GM20431 (cell line): Measurements from ENCODE around the gene P2RX6.
"Not testable (repeated sequence)": the region's sequence is repeated elsewhere in the genome, so short reads cannot be mapped to it uniquely, and the experiment has no call there.

Experiments used
- in situ Hi-C: fragments of 300-500 bp; cut with MseI, MboI; formaldehyde crosslinking; loops from one replicate; pipeline ENCODE4 v1.15.0; 2020; ENCODE audit warnings: low sequenced_read_pairs; ENCODE audit not compliant: unreplicated experiment

P2RX6 gene

DNA sequence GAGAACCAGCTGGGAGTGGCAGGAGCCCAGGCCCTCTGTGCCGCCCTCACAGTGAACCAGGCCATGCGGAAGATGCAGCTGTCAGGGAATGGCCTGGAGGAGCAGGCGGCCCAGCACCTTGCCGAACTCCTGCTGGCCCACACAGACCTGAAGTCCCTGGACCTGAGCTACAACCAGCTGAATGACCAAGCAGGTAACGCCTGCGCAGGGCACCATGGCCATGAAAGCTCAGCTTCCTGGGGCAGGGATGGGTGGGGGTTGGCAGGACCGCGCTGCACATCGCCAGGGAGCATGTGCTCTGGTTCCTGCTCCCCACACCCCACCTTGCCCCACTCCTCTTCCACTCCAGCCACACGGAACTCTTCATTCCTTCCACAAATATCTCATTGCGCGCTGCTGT, 34.0 kb downstream of the P2RX6 start:
- in situ Hi-C loops, result not testable (repeated sequence)

GRCh38 chr22:21051145-21051830, 36.3 kb downstream of the P2RX6 start:
- in situ Hi-C loops, result no loop called here

- in situ Hi-C loops, result no loop called here
Measured at GRCh38 chr22:21051831-21052400, 37.0 kb downstream of the P2RX6 start.

- in situ Hi-C loops, result no loop called here
Measured at GRCh38 chr22:21052715-21053459, 37.9 kb downstream of the P2RX6 start.

GRCh38 chr22:21054046-21054713, 39.2 kb downstream of the P2RX6 start:
- in situ Hi-C loops, result no loop called here

GRCh38 chr22:21054714-21055563, 40.0 kb downstream of the P2RX6 start:
- in situ Hi-C loops, result no loop called here

GRCh38 chr22:21055564-21055834, 40.5 kb downstream of the P2RX6 start:
- in situ Hi-C loops, result no loop called here

DNA sequence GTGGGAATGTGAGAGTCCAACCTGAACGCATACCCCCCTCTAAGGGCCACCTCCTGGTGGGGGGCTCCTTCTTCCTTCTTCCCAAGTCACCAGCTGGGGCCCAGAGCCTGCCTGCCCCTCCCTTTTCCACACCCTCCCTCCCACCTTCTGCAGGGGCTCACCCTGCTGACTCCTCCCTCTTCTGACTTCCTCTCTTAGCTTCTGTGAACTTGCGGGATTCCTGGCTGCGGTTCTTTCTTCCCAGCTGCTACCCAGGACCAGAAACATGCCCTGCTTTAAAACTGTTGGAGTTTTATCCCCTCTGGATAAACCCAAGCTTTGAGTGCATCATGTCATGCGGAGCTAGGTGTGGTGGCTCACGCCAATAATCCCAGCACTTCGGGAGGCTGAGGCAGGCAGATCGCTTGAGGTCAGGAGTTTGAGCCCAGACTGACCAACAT, 40.9 kb downstream of the P2RX6 start:
- in situ Hi-C loops, result no loop called here

DNA sequence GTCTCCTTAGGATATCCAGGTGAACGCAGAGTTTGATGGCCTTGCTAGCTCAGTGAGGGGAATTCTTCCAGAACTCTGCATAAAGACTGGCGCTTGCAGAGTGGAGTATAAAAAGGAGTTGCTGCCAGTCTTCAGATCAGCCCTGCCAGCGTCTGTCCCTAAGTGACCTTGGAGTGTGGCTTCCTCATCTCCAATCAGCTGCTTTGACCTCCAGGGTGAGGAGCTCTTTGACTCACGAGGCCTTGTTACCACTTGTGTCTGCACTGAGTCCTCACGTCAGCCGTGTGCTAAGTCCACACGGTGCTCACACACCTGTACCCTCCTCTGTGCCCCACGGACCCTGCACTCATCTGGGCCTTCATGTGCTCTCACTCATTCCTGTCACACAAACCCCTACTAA, 45.4 kb downstream of the P2RX6 start:
- in situ Hi-C loops, result not testable (repeated sequence)

GRCh38 chr22:21061660-21062321, 46.8 kb downstream of the P2RX6 start:
- in situ Hi-C loops, result not testable (repeated sequence)

DNA sequence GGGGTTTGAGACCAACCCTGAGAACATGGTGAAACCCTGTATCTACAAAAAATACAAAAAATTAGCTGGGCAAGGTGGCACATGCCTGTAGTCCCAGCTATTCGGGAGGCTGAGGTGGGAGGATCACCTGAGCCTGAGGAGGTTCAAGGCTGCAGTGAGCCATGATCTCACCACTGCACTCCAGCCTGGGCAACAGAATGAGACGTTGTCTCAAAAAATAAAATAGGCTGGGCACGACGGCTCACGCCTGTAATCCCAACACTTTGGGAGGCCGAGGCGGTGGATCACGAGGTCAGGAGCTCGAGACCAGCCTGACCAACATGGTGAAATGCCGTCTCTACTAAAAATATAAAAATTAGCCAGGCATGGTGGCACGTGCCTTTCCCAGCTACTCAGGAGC, 49.5 kb downstream of the P2RX6 start:
- in situ Hi-C loops, result not testable (repeated sequence)

DNA sequence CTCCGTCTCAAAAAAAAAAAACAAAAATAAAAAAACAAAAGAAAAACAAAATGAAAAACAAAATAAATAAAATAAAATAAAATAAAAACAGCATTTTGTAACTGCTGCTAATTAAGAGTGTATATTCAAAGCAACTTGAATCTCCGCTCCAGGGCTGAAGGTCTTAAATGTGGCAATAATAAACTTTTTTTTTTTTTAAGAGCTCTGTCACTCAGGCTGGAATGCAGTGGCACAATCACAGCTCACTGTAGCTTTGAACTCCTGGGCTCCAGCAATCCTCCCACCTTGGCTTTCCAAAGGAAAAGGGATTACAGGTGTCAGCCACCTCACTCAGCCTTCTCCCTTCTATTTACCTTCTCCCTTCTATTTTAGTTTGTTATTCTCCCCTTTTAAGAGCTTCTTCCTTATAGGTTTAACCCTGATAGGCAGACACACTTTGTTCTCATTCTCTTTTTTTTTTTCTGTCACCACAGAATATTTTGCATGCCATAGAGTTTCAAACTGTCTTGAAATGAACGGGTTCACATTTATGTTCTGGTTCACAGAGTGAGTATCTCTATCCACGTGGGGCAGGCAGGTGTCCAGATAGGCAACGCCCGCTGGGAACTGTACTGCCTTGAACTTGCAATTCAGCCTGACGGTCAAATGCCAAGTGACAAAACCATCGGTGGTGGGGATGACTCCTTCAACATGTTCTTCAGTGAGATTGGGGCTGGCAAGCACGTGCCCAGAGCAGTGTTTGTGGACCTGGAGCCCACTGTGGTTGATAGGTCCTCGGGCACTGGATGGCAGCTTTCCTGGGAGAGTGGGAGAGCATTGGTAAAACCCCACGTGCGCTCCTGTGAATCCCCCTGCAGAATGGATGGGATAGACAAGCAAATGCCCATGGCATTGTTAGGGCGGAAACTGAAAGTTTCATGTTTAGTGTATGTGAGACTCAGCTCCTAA, 50.2 kb downstream of the P2RX6 start:
- in situ Hi-C loops, result no loop called here

DNA sequence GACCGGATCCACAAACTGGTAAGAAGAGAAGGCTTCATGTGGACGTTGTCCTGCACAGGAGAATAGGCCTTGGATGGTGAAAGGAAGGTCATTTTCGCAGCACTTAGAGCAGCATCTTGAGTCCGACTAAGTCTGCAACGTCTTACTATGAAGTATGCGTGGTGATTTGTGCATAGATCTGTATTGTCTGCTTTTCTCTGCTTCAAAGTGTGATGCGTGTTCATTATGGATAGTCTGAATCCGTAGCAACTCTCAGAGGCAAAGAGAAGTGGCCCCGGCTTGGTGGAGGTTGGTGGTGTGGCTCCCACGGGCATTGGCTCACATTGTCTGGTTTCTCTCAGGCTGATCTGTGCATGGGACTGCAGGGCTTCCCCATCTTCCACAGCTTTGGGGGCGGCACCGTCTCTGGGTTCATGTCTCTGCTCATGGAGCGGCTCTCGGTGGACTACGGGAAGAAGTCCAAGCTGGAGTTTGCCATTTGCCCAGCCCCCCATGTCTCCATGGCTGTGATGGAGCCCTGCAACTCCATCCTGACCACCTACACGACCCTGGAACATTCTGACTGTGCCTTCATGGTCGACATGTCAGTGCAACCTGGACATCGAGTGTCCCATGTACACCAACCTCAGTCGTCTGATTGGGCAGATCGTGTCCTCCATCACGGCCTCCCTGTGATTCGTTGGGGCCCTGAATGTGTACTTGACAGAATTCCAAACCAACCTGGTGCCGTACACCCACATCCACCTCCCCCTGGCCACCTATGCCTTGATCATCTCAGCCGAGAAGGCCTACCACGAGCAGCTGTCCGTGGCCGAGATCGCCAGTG, 52.3 kb downstream of the P2RX6 start:
- in situ Hi-C loops, result no loop called here

DNA sequence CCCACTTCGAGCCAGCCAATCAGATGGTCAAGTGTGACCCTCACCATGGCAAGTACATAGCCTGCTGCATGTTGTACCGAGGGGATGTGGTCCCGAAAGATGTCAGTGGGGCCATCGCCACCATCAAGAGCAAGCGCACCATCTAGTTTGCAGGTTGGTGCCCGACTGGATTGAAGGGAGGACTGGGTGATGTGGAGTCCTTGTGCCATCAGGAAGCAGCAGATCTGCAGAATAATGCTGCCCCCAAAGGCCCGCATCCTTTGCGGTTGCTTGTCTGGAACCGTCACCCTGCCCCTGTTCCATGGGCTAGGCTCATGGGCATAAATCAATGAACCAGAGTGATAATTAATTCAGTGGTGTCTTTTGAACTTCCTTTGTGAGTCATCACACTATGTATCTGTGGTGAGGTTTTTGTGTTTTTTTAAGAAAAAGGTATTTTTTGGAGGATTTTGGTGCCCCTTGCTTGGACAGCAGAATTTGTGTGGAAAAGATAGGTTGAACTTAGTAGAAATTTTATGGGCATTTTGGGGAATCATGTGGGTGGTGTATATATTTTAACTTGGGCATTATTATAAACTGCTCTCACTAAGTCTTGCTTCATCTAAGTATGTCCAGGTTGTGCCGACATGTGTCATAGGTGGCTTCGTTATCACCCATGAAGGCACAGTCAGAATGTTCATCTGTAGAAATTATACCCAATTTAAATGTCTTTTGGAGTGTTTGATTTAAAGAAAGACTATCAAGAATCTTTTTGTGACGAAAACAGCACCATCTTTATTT, 53.1 kb downstream of the P2RX6 start:
- in situ Hi-C loops, result no loop called here

GRCh38 chr22:21068681-21069276, 53.8 kb downstream of the P2RX6 start:
- in situ Hi-C loops, result no loop called here

DNA sequence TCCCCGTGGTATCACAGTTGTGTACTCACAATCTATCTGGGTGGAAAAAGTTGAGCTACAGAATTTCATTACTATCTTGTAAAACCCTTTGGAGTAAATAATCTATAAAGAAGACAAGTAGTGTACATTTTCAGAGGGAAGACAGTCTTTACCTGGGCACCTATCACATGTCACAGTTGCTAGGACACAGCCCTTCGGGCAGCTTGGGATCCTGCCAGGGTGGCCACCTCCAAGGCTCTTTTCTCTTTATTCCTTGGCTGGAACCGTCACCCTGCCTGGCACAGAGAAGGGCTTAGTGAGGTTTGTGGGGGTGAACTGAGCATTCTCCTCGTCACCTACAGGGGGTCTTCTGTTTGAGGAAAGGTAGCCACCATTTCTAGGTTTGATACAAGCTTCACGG, 54.4 kb downstream of the P2RX6 start:
- in situ Hi-C loops, result no loop called here
